ACC112 (cell line): ENCODE measurements around the gene NINJ1.

ENCODE experiments used
- H2AFZ ChIP-seq: fragments of 200-600 bp; sonication (generic); one replicate; pipeline ENCODE4 v1.6.0; 2017; ENCODE audit warnings: antibody characterized with exemption, low read length; ENCODE audit not compliant: unreplicated experiment
- H3K27ac ChIP-seq: fragments of 200-600 bp; sonication (generic); 2 replicates; pipeline ENCODE4 v1.5.1; 2014; ENCODE audit warnings: low read depth, mild to moderate bottlenecking, antibody characterized with exemption, low read length, moderate library complexity
- H3K27me3 ChIP-seq: fragments of 200-600 bp; sonication (generic); 2 replicates; pipeline ENCODE4 v1.6.1; 2014; ENCODE audit warnings: mild to moderate bottlenecking, antibody characterized with exemption, low read length, moderate library complexity, mixed read lengths; ENCODE audit not compliant: insufficient read depth
- H3K36me3 ChIP-seq: fragments of 200-600 bp; sonication (generic); 2 replicates; pipeline ENCODE4 v1.6.1; 2016; ENCODE audit warnings: mild to moderate bottlenecking, antibody characterized with exemption, low read length, moderate library complexity, mixed read lengths; ENCODE audit not compliant: insufficient read depth
- H3K4me1 ChIP-seq: fragments of 200-600 bp; sonication (generic); one replicate; pipeline ENCODE4 v1.6.1; 2016; ENCODE audit warnings: low read length, mixed read lengths; ENCODE audit not compliant: insufficient read depth, unreplicated experiment, control insufficient read depth
- H3K4me3 ChIP-seq: fragments of 200-600 bp; sonication (generic); 2 replicates; pipeline ENCODE4 v1.5.1; 2014; ENCODE audit warnings: mild to moderate bottlenecking, low read depth, low read length
- H3K79me2 ChIP-seq: fragments of 200-600 bp; sonication (generic); one replicate; pipeline ENCODE4 v1.6.0; 2016; ENCODE audit warnings: low read length; ENCODE audit not compliant: control insufficient read depth, unreplicated experiment, insufficient read depth

NINJ1 gene

GRCh38 chr9:93084471-93084881, 49.6 kb downstream of the NINJ1 start:
- Histone ChIP-seq H3K36me3 (no peaks in the 10 kb centered on the region), H3K4me1 (no peaks in the 10 kb centered on the region), H3K27me3 (no peaks in the 10 kb centered on the region), H3K4me3 (no peak overlapping the region), H3K27ac (no peak overlapping the region), H3K79me2 (no peaks in the 10 kb centered on the region), H2AFZ (no peak overlapping the region)

GRCh38 chr9:93083592-93084470, 50.2 kb downstream of the NINJ1 start:
- no peak overlapping the region for H2AFZ ChIP-seq
- no peaks in the 10 kb centered on the region for H3K36me3 ChIP-seq
- H3K79me2 ChIP-seq: no peaks in the 10 kb centered on the region
- no peaks in the 10 kb centered on the region for H3K4me1 ChIP-seq
- no peak overlapping the region for H3K27ac ChIP-seq
- H3K27me3 ChIP-seq: no peaks in the 10 kb centered on the region
- H3K4me3 ChIP-seq: no peak overlapping the region

DNA sequence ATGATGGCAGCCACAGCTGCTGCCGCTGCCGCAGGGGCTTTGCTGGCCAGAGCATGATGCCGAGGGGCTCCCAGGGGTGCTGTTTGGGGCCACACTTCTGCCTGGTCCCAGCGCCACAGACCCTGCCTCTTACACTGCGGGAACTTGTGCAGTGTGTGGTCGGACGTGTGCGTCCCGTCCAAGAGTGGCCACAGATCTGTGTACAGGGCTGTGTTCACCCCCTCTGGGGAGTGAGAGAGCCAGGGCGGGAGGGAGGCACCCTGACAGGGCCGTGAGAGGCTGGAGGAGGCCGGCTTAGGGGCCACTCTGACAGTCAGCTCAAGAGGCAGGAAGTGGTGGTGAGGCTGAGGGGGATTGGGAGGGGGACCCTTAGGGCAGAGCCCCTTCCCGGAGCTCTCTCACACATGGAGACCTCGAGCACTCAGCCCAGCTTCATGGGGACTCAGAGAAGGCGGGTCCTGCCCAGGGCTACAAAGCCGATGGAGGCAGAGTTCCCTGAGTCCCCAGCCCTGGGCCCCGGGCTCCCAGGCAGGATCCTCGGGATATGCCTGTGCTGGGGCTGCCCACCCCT, 51.1 kb downstream of the NINJ1 start:
- Histone ChIP-seq H3K27me3 (no peaks in the 10 kb centered on the region), H3K79me2 (no peaks in the 10 kb centered on the region), H3K4me3 (no peak overlapping the region), H3K4me1 (no peaks in the 10 kb centered on the region), H3K27ac (no peak overlapping the region), H3K36me3 (no peaks in the 10 kb centered on the region), H2AFZ (no peak overlapping the region)

GRCh38 chr9:93081931-93082330, 52.1 kb downstream of the NINJ1 start:
- Histone ChIP-seq H3K27me3 (no peaks in the 10 kb centered on the region), H3K36me3 (no peaks in the 10 kb centered on the region), H2AFZ (no peak overlapping the region), H3K27ac (peak overlapping the region; percentile 36), H3K79me2 (no peaks in the 10 kb centered on the region), H3K4me3 (no peak overlapping the region), H3K4me1 (no peaks in the 10 kb centered on the region)

GRCh38 chr9:93081081-93081529, 52.9 kb downstream of the NINJ1 start:
- Histone ChIP-seq H3K36me3 (no peaks in the 10 kb centered on the region), H3K79me2 (no peaks in the 10 kb centered on the region), H3K4me1 (no peaks in the 10 kb centered on the region), H3K27me3 (no peaks in the 10 kb centered on the region), H2AFZ (no peak overlapping the region), H3K4me3 (no peak overlapping the region), H3K27ac (no peak overlapping the region)

DNA sequence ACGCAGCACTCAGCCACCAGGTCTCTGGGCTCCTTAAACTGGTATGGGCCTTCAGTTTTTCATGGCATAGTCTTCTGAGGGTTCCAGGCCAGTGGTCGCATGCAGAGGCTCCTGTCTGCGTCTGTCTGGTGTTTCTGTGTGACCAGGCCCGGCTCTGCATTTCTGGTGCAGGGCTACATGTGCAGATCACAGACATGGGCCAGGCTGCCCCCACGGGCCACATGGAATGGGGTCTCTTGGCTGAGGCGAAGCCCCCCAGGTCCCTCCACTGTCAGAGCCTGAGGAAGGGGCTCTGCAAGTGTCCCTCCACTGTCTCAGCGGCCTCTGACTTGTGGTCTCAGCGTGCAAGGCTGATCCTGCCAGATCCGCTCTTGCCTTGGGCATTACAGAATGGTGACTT, 53.6 kb downstream of the NINJ1 start:
- Histone ChIP-seq H3K27ac (no peak overlapping the region), H3K79me2 (no peaks in the 10 kb centered on the region), H3K27me3 (no peaks in the 10 kb centered on the region), H2AFZ (no peak overlapping the region), H3K4me1 (no peaks in the 10 kb centered on the region), H3K4me3 (no peak overlapping the region), H3K36me3 (no peaks in the 10 kb centered on the region)

GRCh38 chr9:93079371-93079770, 54.7 kb downstream of the NINJ1 start:
- Histone ChIP-seq H3K79me2 (no peaks in the 10 kb centered on the region), H3K27ac (no peak overlapping the region), H2AFZ (no peak overlapping the region), H3K36me3 (no peaks in the 10 kb centered on the region), H3K27me3 (no peaks in the 10 kb centered on the region), H3K4me3 (no peak overlapping the region), H3K4me1 (no peaks in the 10 kb centered on the region)

GRCh38 chr9:93077811-93078210, 56.2 kb downstream of the NINJ1 start:
- H3K4me3 ChIP-seq: no peak overlapping the region
- H3K27me3 ChIP-seq: no peaks in the 10 kb centered on the region
- no peak overlapping the region for H2AFZ ChIP-seq
- H3K36me3 ChIP-seq: no peaks in the 10 kb centered on the region
- no peak overlapping the region for H3K27ac ChIP-seq
- no peaks in the 10 kb centered on the region for H3K79me2 ChIP-seq
- H3K4me1 ChIP-seq: peaks cover under 1% of the 10 kb centered on the region

DNA sequence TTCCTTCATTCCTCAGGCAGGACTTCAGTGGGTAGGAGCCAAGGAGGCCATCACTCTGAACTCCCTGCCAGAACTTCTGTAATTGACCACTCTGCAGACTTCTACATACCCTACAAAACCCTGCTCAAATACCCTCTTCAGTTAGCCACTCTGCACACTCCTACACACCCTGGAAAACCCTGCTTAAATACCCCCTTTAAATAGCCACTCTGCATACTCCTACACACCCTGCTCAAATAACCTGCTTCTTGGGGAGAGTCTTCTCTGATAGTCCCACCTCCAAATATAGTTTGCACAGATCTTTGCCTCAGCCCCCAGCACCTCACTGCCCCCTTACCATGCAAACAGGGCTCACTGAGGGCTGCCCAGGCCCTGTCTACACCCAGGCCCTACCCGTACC, 56.7 kb downstream of the NINJ1 start:
- Histone ChIP-seq H2AFZ (no peak overlapping the region), H3K4me3 (no peak overlapping the region), H3K79me2 (no peaks in the 10 kb centered on the region), H3K36me3 (no peaks in the 10 kb centered on the region), H3K27ac (no peak overlapping the region), H3K27me3 (no peaks in the 10 kb centered on the region), H3K4me1 (peaks cover 5% of the 10 kb centered on the region)

GRCh38 chr9:93076792-93077128, 57.3 kb downstream of the NINJ1 start:
- H3K27ac ChIP-seq: no peak overlapping the region
- no peak overlapping the region for H2AFZ ChIP-seq
- H3K4me1 ChIP-seq: peaks cover 8% of the 10 kb centered on the region
- no peaks in the 10 kb centered on the region for H3K79me2 ChIP-seq
- no peaks in the 10 kb centered on the region for H3K27me3 ChIP-seq
- no peaks in the 10 kb centered on the region for H3K36me3 ChIP-seq
- no peak overlapping the region for H3K4me3 ChIP-seq
